ENCODE measurements around the gene MXD4. TPM values are rescaled to one million over a fixed set of nuclear protein-coding genes. Genes with fewer than 3 reads are reported as not detected.
A peak's percentile ranks its signal among the peaks of the same experiment; 100 is the strongest.

Gene MXD4
- total RNA-seq, 1 donor = 56.8 TPM

DNA sequence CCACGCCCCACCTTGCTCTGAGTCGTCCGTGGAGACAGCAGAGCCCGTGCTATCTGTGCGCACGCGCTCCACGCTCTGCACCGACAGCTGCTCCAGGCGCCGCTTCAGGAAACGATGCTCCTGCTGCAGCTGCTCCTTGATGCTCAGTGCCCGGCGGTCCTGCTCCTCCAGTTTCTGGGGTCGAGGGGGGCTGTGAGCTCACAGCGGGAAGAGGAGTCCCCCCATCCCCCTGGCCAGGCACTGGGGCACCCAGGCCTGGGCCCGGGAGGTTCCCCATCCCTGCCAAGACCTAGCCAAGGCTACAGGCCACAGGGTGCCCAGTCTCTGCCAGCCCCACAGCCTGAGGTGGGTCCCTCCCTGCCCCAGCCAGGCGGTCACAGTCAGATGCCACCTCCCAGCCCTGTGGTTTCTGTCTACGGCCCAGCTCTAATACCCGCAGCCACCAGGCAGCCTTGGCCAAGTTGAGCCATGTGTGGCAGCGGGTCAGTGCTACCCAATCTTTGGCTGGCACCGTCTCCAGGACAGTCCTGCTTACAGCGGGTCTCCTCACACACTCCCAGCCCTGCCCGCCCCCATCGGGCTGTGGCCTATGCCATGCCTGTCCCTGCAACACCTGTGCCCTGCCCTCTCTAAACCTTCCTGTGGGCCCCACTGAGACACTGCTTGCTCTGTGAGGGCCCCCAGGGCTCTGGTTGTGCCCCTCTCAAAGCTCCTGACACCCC, 10.7 kb downstream of the MXD4 start:
- Histone ChIP-seq H3K4me2 (ENCODE audit: insufficient read depth, low read length) (no peak overlapping the region), H3K27ac (ENCODE audit: low read depth, low read length) (no peak overlapping the region), H4K20me1 (ENCODE audit: insufficient read depth, low read length) (peaks cover 54% of the 10 kb centered on the region), H3K9me3 (ENCODE audit: low read depth, low read length) (no peaks in the 10 kb centered on the region), H3K27me3 (ENCODE audit: insufficient read depth, low read length) (no peaks in the 10 kb centered on the region), H3K79me2 (ENCODE audit: insufficient read depth, low read length) (peaks cover 27% of the 10 kb centered on the region), H2AFZ (ENCODE audit: low read length) (no peak overlapping the region), H3K36me3 (ENCODE audit: insufficient read depth, low read length) (peaks cover 36% of the 10 kb centered on the region), H3K4me1 (ENCODE audit: insufficient read depth, low read length) (peaks cover 6% of the 10 kb centered on the region), H3K4me3 (ENCODE audit: insufficient read depth, low read length) (no peak overlapping the region)
- TF ChIP-seq, protein P1, sequence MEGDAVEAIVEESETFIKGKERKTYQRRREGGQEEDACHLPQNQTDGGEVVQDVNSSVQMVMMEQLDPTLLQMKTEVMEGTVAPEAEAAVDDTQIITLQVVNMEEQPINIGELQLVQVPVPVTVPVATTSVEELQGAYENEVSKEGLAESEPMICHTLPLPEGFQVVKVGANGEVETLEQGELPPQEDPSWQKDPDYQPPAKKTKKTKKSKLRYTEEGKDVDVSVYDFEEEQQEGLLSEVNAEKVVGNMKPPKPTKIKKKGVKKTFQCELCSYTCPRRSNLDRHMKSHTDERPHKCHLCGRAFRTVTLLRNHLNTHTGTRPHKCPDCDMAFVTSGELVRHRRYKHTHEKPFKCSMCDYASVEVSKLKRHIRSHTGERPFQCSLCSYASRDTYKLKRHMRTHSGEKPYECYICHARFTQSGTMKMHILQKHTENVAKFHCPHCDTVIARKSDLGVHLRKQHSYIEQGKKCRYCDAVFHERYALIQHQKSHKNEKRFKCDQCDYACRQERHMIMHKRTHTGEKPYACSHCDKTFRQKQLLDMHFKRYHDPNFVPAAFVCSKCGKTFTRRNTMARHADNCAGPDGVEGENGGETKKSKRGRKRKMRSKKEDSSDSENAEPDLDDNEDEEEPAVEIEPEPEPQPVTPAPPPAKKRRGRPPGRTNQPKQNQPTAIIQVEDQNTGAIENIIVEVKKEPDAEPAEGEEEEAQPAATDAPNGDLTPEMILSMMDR (IDR thresholded peaks at IDR 0.05; ENCODE audit: extremely low read depth, low read depth, low read length) = no peak
- DNase-seq (ENCODE audit: insufficient read length, low spot score, missing footprints) = peak; percentile 75

DNA sequence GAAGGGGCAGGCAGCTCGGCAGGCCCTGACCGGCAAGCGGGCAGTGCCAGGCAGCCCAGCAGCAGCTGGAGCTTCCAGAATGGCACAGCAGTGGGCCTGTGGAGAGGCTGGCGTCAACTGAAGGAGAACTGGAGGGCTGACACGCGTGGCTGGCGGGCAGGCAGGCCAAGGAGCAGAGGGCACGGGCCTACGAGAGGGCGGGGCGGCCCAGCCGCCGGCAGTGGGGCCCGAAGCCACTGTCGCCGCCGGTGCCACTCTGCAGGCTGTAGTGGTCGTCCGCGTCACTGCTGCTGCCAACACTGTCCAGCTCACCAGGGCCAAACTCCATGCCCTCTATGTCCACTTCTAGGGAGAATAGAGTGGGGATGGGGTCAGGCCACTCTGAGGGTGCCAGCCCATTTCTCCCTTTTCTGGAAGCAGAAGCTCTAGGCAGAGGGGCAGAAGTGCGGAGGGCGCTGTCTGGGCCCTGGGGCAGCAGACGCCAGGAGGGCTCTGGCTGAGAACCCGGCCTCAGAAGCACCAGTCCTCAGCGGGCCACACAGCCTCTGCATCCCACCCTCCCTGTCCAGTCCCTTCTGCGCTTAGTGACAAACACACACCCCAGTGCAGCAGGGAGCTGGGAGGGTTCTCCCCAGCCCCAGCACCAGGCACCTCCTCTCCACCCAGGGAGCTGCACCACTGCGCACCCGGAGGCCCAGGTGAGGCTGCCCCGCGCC, 11.4 kb downstream of the MXD4 start:
- Histone ChIP-seq H3K4me2 (ENCODE audit: insufficient read depth, low read length) (no peak overlapping the region), H3K9me3 (ENCODE audit: low read depth, low read length) (no peaks in the 10 kb centered on the region), H3K4me1 (ENCODE audit: insufficient read depth, low read length) (no peaks in the 10 kb centered on the region), H3K27me3 (ENCODE audit: insufficient read depth, low read length) (no peaks in the 10 kb centered on the region), H3K79me2 (ENCODE audit: insufficient read depth, low read length) (peaks cover 24% of the 10 kb centered on the region), H2AFZ (ENCODE audit: low read length) (no peak overlapping the region), H3K27ac (ENCODE audit: low read depth, low read length) (no peak overlapping the region), H3K36me3 (ENCODE audit: insufficient read depth, low read length) (peaks cover 36% of the 10 kb centered on the region), H3K4me3 (ENCODE audit: insufficient read depth, low read length) (no peak overlapping the region), H4K20me1 (ENCODE audit: insufficient read depth, low read length) (peaks cover 47% of the 10 kb centered on the region)
- TF ChIP-seq, protein P1 (IDR thresholded peaks at IDR 0.05; ENCODE audit: extremely low read depth, low read depth, low read length) = no peak
- DNase-seq (ENCODE audit: insufficient read length, low spot score, missing footprints) = peak; percentile 58

DNA sequence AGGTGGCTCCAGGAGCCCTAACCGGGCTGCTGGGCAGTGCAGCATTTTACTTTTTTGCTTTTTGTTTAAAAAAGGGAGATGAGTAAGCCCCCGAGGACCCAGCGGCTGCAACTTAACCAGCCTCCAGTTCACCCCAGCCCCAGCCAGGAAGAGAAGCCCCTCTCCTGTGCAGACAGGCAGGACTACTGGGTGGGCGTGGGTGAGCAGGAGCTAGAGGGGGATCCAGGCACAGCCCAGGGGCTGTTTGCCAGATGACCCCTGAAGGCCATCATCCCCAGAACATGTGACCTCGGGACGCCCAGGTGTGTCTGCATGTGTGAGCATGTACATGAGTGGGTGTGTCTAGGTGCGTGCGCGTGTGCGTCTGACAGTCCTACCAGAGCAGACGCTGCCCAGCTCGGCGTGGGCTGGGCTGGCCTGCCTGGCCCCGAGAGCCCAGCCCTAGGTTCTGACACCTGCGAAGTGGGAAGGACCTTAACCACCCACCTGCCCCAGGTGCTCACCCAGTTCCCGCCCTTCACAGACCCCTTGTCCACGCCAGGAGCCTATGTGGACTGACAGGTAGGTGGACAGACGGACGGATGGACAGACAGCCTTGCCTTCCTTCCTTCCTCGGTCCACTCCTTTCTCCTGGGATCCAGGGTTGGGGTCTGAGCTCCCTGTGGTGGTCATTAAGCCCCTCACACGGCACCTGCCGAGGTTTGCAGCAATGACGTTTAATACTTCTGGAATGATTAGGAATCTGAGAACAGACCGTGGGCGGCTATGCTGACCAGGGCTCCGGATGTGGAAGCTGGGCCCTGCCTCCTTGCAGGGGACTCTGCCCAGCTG, 12.2 kb downstream of the MXD4 start:
- DNase-seq (ENCODE audit: insufficient read length, low spot score, missing footprints) = peak; percentile 59

More for the DNA sequence above, 12.2 kb downstream of the MXD4 start:
- H3K79me2 ChIP-seq (ENCODE audit: insufficient read depth, low read length) = peaks cover 18% of the 10 kb centered on the region
- H2AFZ ChIP-seq (ENCODE audit: low read length) = no peak overlapping the region
- peaks cover 31% of the 10 kb centered on the region for H3K36me3 ChIP-seq (ENCODE audit: insufficient read depth, low read length)
- H3K27me3 ChIP-seq (ENCODE audit: insufficient read depth, low read length) = no peaks in the 10 kb centered on the region
- no peak overlapping the region for H3K27ac ChIP-seq (ENCODE audit: low read depth, low read length)
- TF ChIP-seq, protein P1 (IDR thresholded peaks at IDR 0.05; ENCODE audit: extremely low read depth, low read depth, low read length) = no peak
- peaks cover 40% of the 10 kb centered on the region for H4K20me1 ChIP-seq (ENCODE audit: insufficient read depth, low read length)
- no peak overlapping the region for H3K4me2 ChIP-seq (ENCODE audit: insufficient read depth, low read length)
- H3K9me3 ChIP-seq (ENCODE audit: low read depth, low read length) = no peaks in the 10 kb centered on the region
- no peak overlapping the region for H3K4me3 ChIP-seq (ENCODE audit: insufficient read depth, low read length)
- H3K4me1 ChIP-seq (ENCODE audit: insufficient read depth, low read length) = no peaks in the 10 kb centered on the region

Data from osteoblast (primary cell).